GOT3 (cell line): ENCODE results near the gene TAS2R42.
A peak's percentile ranks its signal among the peaks of the same experiment; 100 is the strongest.

Source experiments
- DNase-seq: peaks from one replicate; lab custom pipeline; 2025; ENCODE audit warnings: mixed read lengths; lab: John Stamatoyannopoulos, UW

The TAS2R42 gene, protein sequence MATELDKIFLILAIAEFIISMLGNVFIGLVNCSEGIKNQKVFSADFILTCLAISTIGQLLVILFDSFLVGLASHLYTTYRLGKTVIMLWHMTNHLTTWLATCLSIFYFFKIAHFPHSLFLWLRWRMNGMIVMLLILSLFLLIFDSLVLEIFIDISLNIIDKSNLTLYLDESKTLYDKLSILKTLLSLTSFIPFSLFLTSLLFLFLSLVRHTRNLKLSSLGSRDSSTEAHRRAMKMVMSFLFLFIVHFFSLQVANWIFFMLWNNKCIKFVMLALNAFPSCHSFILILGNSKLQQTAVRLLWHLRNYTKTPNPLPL

DNA sequence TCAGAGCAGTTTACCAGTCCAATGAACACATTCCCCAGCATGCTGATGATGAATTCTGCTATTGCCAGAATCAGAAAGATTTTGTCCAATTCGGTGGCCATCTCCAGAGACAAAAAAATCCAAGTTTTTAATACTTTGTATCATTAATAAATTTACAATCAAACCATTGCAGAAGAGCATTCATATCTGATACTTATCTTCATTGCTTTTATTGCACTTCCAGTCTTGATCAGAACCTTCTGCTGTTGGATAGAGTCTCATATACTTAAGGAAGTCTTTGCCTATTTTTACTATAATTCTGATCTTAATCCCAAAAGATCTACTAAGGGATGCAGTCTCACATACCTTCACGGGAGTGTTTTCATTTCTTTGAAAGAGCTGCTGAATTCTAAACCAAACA, at the start of gene TAS2R42:
TSS of gene TAS2R42 (minus strand) at position 101 of the 400 bp plus-strand sequence. CDS start at position 101, 0 bp downstream.
- DNase-seq = no peak

DNA sequence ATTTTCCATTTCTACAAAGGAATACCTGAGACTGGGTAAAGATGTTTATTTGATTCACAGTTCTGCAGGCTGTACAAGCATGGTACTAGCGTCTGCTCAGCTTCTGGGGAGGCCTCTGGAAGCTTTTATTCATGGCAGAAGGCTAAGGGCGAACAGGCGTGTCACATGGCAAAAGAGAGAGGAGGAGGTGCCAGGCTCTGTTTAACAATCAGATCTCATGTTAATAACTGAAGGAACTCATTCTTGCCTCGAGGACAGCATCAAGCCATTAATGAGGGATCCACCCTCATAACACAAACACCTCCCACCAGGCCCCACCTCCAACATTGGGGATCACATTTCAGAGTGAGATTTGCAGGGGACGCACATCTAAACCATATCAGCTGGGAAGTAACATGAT, 46.8 kb upstream of the TAS2R42 start:
- DNase-seq = no peak

DNA sequence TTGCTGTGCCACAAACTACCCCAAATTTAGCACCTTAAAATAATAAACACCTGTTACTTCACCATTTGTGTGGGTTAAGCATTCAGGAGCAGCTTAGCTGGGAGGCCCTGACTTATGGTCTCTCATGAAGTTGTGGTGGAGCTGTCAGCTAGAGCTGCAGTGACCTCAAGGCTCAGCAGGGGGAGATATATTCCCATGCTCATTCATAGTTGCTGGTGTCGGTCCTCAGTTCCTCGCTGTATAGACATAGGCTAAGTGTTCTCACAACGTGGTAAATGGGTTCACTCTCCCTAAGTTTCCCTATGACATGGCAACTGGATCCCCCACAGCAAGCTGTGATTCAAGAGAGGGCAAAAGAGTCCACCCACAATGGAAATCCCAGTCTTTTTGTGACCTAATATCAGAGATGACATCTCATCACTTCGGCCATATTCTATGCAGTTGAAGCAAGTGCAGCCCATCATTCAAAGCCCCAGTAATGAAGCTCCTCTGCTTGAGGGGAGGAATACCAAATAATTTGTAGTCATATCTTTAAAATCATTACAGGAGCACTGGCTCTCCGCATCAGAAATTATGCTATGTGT, 41.7 kb upstream of the TAS2R42 start:
- DNase-seq = no peak

DNA sequence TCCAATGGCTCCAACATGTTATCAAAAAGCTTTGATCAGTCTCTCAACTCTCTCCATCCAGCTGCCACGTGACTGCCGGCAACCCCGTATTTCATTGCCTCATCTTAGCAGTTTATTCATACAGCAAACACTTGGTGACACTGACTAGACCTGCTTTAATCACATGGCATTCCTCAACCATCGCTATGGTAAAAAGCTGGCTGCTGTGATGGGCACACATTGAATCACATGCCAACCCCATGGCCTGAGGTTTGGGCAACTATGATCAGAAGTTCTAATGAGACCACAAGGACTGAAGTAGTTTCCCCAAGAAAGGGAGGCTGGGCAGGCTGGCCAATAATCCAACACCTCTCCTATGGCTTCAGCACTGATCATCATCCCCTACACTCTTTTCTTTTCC, 40.6 kb upstream of the TAS2R42 start:
- DNase-seq = no peak

DNA sequence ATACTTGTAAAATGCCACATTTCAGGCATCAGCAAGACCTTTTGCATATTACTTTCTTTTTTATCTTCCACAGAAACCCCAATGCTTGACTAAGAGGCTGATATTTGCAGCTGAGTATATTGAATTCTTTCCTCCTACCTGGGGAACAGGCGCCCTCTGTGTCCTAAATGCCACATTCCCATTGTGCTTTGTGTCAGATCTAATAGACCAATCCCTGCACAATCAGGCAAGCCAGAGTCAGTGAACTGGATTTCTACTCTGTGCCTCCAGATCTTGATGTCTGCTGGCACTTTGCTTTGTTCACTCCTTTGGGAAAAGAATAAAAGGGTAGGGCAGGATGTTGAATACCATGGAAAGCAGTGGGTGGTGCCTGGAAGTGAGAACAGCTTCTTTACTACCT, 22.4 kb upstream of the TAS2R42 start:
- DNase-seq = no peak

DNA sequence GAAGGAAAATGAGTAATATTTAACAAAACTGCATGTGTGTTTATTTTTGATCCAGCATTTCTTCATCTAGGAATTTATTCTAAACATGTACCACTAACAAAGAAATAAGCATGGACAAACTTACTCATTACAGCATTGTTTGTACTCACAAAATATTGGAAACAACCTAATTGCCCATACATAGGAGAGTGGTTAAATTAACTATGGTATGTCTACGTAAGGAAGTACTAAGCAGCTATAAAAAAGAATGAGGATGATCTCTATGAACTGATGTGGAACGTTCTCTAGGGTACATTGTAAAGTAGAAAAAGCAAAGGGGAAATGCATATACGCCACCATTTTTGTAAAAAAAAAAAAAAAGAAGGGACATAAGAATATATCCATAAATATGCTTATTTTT, 17.4 kb upstream of the TAS2R42 start:
- DNase-seq = no peak

DNA sequence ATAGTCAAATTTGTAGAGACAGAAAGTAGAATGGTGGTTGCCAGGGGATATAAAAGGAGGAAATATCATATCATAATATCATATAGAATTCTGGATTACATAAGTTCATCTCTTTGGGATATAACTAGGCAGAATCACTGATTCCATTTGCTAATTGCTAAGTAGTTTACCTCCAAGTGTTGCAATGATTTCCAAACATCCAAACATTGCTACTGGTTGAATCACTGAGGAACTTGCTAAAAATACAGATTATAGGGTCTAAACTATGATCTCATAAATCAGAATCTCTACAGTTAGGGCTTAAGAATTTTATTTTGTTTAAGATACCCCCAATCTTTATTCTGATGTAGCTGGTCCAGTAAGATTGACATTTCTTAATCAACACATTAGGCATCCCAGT, 16.1 kb upstream of the TAS2R42 start:
- DNase-seq = no peak

DNA sequence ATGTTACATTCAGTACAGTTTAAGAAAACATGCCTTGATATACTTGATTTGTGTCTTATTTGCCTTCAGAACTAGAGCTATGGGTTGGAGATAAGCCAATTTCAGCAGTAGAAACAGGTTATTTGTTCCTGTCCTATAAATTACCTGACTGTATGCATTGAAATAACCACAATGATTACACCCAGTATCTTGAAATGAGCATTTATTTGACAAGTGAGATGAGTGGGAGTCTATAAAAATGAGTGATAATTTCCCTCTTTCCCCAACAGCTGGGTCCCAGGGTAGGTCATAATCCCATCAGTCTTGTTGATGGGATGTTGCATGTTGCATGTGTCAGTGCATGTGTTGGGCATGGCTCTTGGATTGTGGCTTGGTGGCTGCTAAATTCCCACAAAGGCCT, 3.7 kb downstream of the TAS2R42 start:
- no peak for DNase-seq

DNA sequence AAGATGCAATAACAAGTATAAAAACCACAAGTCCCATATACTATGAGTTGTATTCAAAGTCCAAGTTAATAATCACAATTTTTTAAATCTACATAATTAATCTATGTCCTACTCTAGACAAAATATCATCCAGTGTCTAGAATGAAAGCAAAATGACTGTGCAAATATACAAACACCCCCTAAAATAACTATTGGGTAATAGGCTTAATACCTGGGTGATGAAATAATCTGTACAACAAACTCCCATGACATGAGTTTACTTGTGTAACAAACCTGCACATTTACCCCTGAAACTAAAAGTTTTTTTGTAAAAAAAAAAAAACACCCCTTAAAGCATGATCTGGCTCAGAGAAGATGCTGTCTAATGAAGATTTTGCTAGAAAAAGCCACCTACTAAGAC, 4.2 kb downstream of the TAS2R42 start:
- DNase-seq = no peak

DNA sequence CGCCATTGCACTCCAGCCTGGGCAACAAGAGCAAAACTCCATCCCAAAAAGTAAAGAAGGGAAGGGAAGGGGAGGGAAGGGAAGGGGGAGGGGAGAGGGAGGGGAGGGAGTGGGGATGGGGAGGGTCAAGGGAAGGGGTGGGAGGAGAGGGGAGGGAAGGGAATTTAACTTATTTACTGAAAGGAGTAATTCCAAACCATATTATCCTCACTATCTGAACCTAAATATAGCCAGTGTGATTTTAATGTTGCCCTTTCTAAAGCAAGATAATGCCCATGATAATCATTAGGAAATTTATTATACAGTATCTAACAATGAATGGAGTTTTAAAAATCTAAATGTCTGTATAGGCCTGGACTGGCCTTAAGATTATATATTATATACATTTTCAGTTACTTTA, 8.5 kb downstream of the TAS2R42 start:
- DNase-seq = no peak

DNA sequence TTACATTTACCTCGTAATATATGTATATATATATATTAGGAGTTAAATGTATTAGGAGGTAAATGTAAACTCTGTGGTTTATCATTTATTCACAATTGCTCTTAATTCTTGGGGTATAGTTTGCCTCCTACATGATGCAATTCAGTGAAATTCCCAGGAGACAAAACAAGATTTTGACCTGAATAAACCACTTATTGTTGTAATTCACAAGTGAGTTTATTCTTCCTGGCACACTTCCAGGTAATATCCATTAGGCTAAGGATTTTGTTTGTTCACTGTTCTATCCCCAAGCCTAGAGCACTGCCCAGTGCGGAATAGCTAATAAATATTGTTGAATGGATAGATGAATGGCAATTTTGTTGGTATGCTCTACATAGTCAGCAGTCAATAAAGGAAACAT, 12.7 kb downstream of the TAS2R42 start:
- DNase-seq = no peak

DNA sequence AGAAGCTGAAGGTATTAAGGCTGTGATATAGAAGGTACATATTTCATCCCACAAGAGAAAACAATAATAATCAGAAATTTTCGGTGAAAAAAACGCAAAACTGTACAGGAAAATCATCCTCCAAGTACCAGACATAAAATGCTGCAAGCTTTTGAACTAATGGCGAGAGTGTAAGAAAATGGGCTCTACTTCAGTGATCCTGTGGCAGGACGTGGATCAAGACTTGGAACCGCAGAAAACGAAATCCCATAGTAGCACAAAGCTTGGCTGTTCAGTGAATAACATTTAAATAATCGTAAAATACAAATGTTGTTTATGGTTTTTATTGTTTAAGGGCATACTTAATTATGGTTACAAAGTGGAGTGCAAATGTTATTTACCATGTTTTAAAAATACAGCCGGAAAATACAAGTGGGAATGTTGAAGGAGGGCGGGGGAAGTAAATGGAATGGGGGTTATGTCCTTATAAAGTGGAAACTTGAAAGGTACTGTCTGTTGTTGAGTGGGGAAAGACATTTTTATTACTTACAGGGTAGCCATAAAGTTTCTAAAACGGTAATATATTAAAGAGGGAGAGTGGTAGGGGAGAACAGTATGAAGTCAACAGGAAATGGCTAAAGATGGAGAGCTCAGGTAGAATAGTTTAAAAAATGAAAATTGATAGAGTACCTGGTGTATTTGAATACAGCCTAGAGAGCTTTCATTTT, 14.6 kb downstream of the TAS2R42 start:
- no peak for DNase-seq

DNA sequence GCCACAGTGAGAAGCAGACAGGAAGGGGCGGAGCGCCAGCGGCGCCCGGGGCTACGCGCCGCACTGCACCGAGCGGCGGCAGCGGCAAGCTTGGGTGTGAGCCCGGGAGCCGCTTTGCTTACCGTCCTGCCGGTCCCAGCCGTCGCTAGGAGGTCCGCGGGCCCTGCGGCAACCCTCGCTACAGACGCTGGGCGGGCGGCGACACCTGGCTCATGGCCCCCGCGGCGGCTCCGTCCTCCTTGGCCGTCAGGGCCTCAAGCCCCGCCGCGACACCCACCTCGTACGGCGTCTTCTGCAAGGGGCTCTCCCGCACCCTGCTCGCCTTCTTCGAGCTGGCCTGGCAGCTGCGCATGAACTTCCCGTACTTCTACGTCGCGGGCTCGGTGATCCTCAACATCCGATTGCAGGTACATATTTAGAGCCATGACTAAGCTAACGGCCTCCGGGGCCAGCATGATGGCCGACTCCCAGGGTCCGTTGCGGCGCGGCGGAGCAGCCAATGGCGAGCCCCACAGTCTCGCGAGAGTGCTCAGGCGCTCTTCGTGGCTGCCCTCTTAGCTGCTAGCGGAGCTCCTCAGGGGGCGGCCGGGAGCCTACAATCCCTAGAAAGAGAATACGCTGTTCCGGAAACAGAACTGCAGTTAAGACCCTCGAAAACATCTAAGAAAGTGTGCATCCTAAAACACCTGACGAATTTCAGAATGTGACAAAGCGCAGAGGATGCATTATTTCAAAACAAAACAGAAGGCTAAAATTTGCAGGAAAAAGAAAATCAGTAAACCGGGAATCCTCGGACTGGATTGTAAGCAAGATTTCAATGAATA, 15.4 kb downstream of the TAS2R42 start, which contains the start of gene SMIM10L1:
TSS of gene SMIM10L1 (plus strand) at position 50 of the 824 bp plus-strand sequence. CDS start at position 213, 163 bp downstream.
- DNase-seq = peak; percentile 75

DNA sequence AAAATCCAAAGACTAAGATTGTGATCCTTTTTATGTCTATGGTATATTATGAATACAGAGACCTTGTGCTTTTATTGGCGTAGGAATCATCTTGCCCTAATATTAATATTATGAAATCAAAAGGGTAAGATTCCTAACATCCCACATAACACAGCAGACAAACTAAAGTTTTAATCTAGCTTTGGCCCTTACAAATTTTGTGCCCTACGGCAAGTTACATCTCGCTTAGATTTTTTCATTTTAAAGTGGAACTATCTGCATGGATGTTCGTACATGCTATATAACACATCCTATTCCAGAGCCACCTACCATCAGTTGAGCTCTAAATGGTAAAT, 16.0 kb downstream of the TAS2R42 start:
- DNase-seq = no peak

DNA sequence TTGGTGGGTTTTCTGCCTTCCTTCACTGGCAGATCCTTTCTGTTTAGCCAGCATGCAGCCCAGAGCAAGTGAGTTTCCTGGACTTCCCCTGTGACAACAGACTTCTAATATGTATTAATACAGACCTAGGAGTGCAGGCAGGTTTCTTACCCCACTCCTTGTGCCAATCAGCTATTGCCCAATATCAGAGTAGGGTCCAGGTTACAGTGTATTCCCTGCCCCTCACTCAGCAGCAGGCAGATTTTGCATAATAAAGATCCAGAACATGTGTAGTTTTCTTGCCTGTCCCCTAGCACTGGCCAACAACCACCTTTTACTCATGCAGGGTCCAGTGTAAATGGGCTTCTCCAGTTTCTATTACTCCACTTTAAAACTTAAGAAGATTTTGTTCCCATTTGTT, 20.4 kb downstream of the TAS2R42 start:
- no peak for DNase-seq

DNA sequence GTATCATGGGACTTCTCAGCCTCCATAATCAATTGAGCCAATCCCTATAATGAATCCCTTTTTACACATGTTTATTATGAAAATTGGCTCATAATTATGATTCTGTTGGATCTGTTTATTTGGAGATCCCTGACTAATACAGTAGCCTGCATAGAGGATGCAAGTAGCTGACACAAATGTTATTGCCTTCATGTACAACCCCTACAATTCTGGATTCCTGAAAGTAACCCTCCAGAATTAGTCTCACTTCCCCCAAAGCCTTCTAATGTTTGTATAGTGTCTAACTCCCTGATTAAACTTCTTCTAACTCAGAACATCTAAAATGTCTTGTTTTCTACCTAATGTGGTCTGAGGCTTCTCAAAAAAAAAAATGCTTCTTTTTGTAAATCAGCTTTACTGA, 22.4 kb downstream of the TAS2R42 start:
- no peak for DNase-seq

DNA sequence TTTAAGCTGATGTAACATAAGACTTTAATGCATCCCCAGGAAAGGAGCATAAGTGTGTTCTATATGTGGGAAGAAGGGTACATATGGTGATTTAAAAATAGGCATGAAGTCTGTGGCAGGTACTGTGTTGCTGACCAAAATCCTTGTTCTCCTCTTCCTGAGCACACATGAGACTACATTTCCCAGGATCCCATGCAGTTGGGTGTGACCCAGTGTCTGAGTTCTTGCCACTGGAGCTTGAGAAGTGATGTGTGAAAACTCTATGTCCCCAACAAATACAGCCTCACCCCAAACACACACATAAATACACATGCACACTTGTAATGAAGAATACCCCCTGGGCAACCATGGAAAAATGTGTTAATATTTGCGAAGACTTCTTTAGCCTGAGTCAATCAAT, 24.2 kb downstream of the TAS2R42 start:
- no peak for DNase-seq

DNA sequence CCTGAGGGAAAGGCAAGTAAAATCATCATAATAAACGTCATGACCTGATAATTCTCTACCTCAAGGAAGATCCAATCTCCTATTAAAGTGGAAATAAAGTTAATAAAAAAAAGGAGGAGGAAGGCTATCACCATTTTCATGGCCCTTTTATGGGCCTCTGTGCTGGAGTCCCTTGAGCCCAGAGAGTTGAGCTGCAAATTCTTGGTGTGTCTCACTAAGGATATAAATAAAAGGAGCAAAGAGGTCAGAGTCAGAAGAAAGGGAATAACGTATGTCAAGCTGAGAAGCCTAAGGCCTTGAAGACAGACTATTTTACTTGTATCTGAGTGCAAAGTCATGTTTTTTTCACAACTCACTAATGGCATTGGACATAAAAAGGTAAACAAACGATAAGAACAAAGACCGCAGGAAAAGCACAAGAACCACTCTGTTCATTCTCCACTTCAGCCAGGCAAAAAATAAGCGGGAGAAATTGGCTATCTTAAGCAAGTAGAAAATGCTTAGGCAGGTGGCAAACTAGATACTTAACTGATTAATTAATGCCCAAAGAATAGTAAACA, 27.8 kb downstream of the TAS2R42 start:
- DNase-seq = no peak

DNA sequence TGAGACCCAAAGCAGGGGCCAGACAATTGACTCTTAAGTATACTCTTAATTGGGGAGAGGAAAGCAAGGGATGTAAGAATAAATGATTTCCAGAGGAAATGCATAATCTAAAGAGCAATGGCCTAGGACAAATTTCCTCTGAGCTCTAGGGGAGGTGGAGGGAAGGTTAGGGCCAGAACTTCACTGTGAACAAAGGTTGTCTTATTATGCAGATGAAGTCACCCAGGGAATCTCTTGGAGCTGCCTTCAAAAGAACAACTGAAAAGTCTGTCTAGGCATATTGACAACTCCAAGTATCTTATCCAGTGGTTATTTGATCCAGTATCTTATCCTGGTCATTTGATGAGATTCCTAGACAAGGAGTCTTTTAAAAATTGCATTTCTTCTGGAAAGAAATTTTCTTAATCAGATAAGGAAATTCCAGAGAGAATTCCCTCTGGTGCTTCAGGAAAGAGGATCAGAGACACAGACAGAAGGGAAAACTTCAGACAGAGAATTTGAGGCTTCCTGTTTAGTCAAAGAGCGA, 32.3 kb downstream of the TAS2R42 start:
- DNase-seq = no peak

DNA sequence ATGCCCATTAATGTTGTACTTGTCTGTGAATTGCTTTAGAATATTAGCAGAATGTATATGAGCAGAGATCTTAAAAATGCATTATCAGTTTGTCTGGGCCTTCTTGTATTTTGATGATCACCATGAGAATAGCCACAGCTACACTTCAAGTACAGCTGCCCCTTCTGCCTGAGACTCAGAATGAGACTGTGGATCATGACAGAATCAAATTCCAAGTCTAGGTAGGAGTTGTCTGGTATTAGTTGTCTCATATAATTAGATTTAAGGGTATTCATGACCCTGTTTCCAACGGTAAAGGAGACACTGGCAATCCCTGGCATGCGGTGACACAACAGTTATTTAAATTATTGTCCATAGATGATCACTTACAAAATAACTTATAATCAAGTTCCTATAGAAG, 34.0 kb downstream of the TAS2R42 start:
- no peak for DNase-seq

DNA sequence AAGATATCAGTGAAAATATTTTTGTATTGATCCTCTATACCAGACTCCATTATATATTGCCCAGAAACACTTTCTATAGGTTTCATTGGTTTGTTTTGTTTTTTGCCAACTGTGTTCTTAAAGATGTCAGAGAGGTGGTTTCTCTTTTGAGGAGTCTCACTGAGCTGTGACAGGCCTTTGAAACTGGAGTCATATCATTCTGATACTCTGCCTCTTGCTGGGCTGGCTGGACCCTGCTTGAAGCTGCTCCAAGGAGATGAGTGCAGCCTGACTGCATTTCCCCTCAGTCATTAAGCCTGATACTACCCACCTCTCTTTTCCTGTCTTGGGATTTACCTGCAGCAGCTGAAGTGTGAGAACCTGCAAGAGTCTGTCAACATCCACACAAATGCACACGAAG, 35.9 kb downstream of the TAS2R42 start:
- no peak for DNase-seq

DNA sequence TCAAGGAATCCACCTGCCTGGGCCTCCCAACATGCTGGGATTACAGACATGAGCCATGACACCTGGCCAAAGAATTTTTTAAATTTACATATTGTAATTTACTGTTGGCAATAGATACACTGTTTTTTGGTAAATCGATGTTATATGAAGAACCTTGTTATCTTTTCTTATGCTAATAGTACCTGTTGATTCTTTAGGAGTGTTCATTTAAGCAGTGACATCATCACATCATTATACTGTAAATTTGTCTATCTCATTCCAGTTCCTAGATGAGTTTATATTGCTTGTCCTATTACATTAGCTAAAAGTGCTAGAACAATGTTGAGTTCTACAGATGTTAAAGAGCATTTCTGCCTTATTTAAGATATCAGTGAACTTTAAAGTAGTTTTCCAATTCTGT, 39.3 kb downstream of the TAS2R42 start:
- DNase-seq = no peak
